ENCODE data around the gene SPIN4.

DNA sequence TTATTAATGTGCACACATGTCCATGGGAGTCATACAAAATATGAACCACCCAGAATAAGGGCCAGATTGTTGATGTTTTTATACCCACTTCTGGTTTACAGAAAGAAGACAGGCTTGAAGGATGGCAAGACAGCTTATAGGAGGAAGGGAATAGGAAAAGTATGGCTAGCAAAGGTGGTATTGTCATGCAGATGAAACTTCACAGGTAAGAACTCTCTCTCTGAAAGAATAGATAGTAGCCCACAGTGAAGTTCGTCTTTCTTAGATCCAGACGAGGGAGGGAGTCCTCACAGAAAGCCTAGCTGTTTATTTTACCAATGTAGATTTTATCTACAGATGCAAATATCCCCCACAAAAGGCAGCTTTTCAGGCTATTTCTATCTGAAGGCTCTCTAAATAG, 43.7 kb upstream of the SPIN4 start:
- TF ChIP-seq, protein P1, sequence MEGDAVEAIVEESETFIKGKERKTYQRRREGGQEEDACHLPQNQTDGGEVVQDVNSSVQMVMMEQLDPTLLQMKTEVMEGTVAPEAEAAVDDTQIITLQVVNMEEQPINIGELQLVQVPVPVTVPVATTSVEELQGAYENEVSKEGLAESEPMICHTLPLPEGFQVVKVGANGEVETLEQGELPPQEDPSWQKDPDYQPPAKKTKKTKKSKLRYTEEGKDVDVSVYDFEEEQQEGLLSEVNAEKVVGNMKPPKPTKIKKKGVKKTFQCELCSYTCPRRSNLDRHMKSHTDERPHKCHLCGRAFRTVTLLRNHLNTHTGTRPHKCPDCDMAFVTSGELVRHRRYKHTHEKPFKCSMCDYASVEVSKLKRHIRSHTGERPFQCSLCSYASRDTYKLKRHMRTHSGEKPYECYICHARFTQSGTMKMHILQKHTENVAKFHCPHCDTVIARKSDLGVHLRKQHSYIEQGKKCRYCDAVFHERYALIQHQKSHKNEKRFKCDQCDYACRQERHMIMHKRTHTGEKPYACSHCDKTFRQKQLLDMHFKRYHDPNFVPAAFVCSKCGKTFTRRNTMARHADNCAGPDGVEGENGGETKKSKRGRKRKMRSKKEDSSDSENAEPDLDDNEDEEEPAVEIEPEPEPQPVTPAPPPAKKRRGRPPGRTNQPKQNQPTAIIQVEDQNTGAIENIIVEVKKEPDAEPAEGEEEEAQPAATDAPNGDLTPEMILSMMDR (IDR thresholded peaks at IDR 0.05), result no peak
- TF ChIP-seq EP300 (IDR thresholded peaks at IDR 0.05), result no peak
- no peak for TF ChIP-seq POLR2A (IDR thresholded peaks at IDR 0.05)
- TF ChIP-seq POLR2AphosphoS5 (IDR thresholded peaks at IDR 0.05), result no peak

All from upper lobe of left lung (tissue), 4 donors.